CD4-positive, alpha-beta T cell treated with Interleukin-21 for 1 hour (primary cell): ENCODE results near the gene HECTD4.
"Not testable (repeated sequence)": the region's sequence is repeated elsewhere in the genome, so short reads cannot be mapped to it uniquely, and the experiment has no call there.

Source experiments
- DNase-seq: peaks from one replicate; pipeline ENCODE4 v3.0.0-alpha.2; 2020

HECTD4 gene

DNA sequence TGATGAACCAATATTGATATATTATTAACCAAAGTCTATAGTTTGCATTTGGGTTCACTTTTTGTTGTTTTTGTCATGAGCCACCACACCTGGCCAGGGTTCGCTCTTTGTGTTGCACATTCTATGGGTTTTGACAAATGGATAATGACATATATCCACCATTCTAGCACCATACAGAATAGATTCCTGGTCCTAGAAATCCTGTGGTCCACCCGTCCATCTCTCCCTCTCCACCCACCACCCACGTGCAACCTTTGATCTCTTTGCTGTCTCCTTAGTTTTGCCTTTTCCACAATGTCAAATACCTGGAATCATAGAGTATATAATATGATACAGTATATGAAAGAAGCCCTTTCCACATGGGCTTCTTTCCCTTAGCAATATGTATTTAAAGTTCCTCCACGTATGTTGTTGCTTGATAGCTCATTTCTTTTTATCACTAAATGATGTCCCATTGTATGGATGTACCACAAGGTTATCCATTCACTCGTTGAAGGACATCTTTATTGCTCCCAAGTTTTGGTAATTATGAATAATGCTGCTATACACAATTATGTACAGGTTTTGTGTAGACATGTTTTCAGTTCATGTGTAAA is 19.8 kb upstream of the HECTD4 start:
- DNase-seq = no peak

DNA sequence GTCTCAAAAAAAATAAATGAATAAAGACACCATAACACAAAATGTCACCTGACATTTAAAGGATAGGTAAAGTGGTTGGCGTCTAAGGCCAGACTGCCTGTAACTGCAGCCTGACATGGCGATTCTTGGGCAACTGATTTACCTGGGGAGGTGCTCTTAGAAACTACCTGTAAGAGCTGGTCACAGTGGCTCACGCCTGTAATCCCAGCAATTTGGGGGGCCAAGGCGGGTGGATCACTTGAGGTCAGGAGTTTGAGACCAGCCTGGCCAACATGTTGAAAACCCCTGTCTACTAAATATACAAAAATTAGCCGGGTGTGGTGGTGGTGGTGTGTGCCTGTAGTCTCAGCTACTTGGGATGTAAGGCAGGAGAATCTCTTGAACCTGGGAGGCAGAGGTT is 18.8 kb upstream of the HECTD4 start:
- no peak for DNase-seq

DNA sequence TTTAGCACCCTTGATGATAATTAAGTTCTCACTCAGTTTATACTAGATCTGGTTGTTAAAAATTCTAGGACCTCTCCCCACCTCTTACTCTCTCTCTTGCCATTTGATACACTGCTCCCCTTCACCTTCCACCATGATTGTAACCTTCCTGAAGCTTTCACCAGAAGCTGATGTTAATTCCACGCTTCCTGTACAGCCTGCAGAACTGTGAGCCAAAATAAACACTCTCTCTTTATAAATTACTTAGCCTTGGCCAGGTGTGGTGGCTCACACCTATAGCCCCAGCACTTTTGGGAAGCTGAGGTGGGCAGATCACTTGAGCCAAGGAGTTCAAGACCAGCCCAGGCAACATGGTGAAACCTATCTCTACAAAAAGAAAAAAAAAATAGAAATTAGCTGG is 11.1 kb upstream of the HECTD4 start:
- DNase-seq = no peak

DNA sequence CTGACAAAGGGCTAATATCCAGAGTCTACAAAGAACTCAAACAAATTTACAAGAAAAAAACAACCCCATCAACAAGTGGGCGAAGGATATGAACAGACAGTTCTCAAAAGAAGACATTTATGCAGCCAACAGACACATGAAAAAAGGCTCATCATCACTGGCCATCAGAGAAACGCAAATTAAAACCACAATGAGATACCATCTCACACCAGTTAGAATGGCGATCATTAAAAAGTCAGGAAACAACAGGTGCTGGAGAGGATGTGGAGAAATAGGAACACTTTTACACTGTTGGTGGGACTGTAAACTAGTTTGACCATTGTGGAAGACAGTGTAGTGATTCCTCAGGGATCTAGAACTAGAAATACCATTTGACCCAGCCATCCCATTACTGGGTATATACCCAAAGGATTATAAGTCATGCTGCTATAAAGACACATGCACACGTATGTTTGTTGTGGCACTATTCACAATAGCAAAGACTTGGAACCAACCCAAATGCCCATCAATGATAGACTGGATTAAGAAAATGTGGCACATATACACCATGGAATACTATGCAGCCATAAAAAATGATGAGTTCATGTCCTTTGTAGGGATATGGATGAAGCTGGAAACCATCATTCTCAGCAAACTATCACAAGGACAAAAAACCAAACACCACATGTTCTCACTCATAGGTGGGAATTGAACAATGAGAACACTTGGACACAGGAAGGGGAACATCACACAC is 7.9 kb upstream of the HECTD4 start:
- not testable (repeated sequence) for DNase-seq

DNA sequence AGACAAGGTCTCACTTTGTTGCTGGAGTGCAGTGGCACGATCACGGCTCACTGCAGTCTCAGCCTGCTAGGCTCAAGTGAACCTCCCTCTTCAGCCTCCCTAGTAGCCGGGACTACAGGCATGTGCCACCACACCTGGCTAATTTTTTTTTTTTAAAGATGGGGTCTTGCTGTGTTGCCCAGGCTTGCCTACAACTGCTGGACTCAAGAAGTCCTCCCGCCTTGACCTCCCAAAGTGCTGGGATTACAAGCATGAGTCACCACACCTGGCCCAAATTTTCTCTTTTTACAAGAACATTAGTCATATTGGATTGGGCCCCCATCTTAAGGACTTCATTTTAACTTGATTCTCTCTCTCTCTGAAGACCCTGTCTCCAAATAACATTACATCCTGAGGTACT is 7.0 kb upstream of the HECTD4 start:
- no peak for DNase-seq

DNA sequence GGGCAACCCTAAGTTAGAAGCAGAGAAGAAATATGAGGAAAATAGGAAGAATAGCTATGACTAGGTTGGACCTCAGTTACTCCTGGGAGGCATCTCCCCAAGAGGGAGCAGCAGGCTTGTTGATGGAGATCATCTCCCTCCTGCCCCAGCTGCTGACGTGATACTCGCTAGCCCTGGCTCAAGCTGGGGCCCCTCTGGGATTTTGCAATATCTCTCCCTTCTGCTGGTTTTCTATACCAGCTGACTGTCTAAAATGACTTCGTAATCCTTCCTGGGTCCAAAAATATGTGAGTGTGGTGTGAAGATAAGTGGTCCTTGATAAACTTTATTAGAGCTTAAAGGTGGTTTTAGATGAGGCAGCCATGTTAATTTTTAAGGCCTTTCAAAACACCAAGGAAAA is 4.5 kb upstream of the HECTD4 start:
- DNase-seq = no peak

DNA sequence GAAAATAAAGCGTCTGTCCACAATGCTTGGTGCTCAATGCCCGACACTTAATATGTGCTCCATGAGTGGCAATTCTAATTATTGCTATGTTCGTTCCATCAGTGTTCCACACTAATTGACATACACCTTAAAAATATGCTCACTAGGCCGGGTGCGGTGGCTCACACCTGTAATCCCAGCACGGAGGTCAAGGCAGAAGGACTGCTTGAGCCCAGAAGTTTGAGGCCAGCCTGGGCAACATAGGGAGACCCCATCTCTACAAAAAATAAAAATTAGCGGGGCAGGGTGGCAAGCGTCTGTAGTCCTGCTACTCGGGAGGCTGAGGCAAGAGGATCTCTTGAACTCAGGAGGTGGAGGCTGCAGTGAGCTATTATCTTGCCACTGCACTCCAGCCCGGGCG is 635 bp upstream of the HECTD4 start:
- no peak for DNase-seq

DNA sequence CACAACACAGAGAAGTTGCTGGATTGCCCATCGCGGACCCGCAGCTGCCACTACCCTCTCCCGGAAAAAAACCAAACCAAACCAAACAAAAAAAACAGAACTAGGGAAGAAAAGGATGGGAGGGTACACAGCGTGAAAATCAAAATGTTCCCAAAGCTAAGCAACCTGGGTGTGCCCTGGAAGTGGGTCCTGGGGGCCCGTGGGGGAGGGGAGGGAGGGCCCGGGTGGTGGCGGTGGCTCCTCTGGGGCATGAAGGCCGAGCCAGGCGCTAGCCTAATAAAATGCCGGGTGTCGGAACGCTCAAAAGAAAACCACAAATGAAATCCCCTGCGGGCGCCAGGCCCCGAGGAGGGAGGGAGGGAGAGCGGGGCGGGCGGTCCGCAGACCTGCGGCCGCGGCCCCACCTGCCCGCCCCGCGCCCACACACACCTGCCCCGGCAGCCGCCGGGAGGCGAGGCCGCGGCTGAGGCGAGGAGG is 787 bp downstream of the HECTD4 start:
- peak; percentile 60 for DNase-seq

DNA sequence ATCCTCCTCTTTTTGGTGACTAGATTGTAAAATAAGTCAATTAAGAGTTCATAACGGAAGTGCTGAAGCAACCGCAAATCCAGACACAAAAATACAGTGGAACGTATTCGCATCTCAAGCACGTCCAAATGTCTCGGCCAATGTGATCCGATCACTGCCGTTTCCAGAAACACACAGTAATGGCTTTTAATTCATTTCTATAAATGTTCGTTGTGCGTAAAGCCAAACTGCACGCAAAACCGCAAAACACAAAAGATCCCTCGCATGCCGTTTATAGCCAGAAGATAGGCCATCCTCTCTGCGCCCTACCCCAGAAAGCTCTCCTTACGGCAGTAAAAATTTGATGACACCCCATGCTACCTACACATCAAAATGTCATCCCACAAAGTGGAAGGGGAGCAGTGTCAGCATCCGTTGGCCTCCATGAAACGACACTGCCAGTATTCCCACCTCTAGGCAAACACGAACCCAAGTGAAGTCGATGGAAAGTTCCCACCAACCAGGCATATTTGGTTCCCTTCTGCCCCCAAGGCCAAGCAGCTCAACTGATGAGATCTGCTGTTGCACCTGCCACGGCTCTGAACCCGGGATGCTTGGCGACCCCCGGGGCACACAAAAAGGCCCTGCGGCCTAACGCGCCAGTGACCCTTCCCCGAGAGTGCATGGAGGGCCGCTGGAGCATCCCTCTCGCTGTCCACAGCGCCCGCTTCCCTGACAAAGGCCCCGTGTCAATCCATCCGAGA is 1.4 kb downstream of the HECTD4 start:
- DNase-seq = no peak

DNA sequence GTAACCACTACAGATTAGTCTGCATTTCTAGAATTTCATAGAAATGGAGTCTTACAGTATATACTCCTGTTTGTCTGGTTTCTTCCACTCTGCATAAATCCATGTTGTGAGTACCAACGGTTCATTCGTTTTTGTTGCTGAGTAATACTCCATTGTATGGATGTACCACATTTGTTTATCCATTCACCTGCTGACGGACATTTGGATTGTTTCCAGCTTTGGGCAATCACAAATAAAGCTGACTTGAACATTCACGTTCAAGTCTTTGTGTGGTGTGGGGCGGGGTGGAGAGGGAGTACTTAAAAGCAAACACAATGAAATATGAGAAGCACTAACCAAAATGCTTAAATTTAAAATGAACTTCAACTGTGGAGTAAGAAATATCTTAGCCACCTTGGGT is 7.1 kb downstream of the HECTD4 start:
- DNase-seq = no peak

DNA sequence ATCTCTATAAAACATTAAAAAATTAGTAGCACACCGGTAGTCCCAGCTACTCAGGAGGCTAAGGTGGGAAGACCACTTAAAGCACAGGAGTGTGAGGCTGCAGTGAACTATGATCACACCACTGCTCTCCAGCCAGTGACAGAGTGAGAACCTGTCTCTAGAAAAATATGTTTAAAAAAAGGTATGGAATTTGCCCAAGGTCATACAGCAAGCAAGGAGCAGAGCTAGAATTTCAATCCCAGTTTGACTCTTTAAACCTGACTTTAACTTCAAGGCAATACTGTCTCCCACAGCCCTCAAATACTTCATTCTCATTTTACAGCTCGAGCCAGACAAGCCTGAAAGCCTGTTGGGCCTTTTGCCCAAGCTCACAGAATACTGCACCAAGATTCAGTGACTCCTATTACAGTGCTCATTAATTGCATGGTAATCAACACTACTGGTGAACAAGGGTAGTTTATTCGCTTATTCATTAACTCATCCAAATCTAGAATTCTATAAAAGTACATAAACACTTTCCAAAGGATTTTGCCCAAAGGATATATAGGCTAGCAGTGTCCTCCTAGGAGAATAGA is 8.0 kb downstream of the HECTD4 start:
- no peak for DNase-seq

DNA sequence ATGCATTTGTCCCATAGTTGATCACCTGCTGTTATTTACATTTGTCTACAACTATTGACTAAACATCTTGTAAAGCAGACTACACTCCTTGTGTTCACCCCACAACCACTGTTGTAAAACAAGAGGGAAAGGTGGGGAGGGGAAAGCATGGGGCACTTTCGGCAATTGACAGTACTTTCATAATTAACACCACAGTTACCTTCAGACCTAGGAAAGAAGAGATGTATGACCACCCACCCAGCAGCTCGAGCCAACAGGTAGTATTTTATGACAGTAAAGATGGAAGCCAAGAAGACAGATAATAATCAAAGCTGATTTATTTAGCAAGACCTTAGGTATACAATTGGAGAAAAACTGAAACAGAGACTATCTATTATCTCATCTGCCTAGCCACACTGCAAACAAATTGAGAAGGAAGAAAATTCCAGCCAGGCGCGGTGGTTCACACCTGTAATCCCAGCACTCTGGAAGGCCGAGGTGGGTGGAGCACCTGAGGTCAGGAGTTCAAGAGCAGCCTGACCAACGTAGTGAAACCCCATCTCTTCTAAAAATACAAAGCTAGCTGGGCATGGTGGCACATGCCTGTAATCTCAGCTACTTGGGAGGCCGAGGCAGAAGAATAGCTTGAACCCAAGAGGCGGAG is 11.2 kb downstream of the HECTD4 start:
- no peak for DNase-seq

DNA sequence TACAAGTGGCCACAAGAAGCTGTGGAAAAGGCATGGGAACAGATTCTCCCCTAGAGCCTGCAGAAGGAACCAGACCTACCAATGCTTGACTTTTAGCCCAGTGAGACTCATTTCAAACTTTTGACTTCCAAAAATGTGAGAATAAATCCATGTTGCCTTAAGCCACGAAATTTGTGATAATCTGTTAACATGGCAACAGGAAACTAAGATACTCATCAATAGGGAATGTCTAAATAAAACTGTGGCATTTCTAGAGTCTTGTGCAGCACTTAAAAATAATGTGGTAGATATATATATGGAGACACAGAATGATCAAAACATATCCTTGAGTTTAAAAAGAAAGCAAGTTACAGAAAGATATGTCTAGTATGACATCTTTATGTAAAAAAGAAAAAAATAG is 12.0 kb downstream of the HECTD4 start:
- DNase-seq = no peak

DNA sequence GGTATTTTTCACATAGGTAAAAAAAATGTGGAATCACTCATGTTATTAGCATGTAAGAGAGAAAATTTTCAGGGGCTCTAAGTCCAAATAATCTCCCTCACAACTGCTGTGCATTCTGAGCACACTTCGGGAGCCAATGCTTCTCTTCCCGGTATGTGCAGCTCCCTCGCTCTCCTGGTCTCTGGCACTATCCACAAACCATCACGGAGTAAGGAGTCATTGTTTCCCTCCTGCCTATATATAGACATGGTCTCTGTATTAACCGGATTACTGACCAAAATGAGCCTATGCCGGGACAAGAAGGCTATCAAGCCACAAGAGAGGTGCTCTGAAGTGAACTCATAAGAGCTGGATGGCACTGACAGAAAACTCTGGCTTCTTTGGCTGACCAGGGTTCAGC is 13.4 kb downstream of the HECTD4 start:
- no peak for DNase-seq

DNA sequence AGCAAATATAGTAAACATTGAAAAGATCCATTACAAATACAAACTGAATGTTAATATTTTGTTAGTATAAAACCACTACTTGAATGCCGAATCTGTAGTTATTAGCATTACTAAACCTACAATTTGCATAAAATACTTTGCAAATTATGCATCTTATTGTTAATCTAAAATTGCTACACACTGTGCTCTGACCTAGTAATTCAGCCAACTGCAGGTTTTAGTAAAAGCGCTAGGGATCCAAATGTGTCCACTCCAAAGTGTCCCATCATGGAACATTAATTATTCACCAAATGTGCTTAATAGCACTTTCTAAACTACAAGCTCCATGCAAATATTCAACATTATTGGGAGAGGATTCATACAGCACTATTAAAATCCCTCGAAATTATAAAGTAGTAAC is 14.3 kb downstream of the HECTD4 start:
- DNase-seq = no peak

DNA sequence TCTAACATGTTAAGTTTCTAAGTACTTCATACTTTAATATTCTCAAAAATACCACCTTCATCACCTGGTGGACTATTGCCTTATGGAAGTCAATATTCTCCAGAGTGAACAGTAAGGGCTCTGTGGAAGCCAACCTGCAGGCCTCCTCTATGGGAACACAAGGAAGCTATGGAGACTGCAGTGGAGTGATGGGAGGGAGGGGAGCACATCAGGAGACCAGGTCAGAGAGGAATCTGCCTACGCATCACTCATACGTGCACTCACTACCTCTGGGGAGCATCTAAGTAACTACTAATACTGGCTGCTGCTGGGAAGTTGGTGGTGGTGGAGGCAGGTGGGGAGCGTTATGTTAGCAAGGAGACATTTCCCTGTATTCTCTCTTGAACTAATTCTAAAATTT is 19.9 kb downstream of the HECTD4 start:
- DNase-seq = no peak

DNA sequence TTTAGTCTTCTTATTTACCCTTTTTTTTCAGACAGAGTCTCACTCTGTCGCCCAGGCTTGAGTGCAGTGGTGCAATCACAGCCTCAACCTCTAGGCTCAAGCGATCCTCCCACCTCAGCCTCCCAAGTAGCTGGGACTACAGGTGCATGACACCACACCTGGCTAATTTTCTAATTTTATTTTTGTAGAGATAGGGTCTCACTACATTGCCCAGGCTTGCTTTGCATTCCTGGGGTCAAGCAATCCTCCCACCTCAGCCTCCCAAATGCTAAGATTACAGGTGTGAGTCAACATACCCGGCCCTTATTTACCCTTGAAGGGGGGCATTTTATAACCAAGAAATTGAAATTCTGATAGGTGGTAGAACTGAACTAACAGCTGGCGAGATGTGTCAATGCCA is 21.0 kb downstream of the HECTD4 start:
- DNase-seq = no peak

DNA sequence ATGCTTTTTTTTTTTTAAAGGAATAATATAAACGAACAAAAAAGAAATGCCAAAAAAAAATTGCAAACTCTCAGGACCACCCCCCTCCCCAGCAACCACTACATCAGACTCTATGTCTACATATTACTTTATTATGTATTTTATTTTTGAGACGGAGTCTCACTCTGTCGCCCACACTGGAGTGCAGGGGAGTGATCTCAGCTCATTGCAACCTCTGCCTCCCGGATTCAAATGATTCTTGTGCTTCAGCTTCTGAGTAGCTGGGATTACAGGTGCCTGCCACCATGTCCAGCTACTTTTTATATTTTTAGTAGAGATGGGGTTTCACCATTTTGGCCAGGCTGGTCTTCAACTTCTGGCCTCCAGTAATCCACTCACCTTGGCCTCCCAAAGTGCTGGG is 22.9 kb downstream of the HECTD4 start:
- DNase-seq = no peak

DNA sequence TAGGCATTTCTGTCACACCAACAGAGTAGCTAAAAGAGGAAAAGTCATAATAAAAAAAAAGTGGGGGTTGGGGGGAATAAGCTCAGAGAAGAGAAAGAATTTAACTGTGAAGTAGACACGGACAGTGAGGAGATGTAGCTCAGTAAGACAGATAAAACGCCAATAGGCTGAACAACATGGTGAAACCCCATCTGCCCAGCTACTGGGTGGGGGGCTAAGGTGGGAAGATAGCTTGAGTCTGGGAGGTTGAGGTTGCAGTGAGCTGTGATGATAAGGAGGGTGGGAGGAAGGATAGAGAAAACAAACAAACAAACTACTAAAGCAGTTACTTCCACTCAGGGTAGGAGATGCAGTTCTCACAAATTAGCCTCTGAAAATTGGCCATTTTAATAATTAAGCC is 25.0 kb downstream of the HECTD4 start:
- no peak for DNase-seq

DNA sequence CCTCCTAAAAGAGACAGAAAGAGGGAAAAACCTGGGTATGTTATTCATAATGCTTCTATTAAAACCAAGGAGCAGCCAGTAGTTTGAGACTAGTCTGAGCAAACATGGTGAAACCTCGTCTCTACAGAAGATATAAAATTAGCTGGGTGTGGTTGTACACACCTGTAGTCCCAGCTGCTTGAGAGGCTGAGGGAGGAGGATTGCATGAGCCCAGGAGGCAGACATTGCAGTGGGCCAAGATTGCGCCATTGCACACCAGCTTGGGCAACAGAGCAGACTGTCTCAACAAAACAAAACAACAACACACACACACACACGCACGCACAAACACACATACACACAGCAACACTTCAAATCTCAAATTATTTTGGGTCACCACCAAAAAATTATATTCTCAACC is 27.8 kb downstream of the HECTD4 start:
- no peak for DNase-seq

DNA sequence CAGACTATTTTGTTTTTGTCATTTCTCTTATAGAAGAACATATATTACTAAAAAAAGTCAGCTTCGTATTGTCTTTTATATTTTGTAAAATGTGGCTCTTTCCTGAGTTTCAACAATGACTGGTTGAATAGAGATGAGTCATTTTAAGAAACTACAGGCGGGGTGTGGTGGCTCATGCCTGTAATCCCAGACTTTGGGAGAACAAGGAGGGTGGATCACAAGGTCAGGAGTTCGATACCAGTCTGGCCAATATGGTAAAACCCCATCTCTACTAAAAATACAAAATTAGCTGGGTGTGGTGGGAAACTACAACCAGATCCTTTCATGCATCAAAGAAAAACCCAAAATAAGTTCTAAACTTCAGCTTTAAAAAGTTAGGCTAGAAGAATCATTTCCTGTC is 28.8 kb downstream of the HECTD4 start:
- DNase-seq = no peak

DNA sequence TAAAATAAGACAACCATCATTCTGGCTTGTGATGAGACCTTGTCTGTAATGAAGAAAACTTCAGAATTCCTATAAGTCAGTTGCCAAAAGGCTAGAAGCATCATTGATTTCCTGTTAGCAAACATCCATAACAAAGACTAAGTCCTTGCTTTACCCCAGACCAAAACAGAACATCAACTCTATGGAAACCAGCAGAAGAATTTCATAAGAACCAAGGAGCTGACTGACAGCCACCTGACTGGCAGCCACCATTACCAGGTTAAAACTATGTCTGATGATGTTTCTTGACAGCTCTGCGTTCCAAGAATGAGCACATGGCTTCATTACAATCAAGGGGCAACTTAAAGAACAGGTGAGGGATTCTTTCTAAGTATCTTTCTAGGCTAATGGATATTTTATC is 29.3 kb downstream of the HECTD4 start:
- no peak for DNase-seq
